GM18507 (cell line): ENCODE measurements around the gene ARID5A.

Experiments used
- DNase-seq: peaks from one replicate; pipeline ENCODE4 v3.0.0; 2011; ENCODE audit warnings: low read depth; ENCODE audit not compliant: insufficient read length; ENCODE audit errors: extremely low spot score
- FAIRE-seq: peaks from 2 replicates; lab custom pipeline; 2011; peaks lifted over from hg19 to GRCh38; lab: Jason Lieb, UNC

Gene ARID5A

GRCh38 chr2:96537734-96538486 is 1.4 kb downstream of the ARID5A start:
- no peak for FAIRE-seq
- no peak for DNase-seq

GRCh38 chr2:96538487-96539214 is 2.1 kb downstream of the ARID5A start:
- DNase-seq (no peak), FAIRE-seq (peak; percentile 86)

- DNase-seq (no peak), FAIRE-seq (no peak)
Observed at GRCh38 chr2:96539215-96539920, 2.8 kb downstream of the ARID5A start.

- no peak for FAIRE-seq
- DNase-seq = no peak
Observed at GRCh38 chr2:96540136-96540535, 3.6 kb downstream of the ARID5A start.

GRCh38 chr2:96541398-96542152 is 5.0 kb downstream of the ARID5A start:
- FAIRE-seq (no peak), DNase-seq (no peak)

- DNase-seq (no peak), FAIRE-seq (no peak)
Observed at GRCh38 chr2:96542357-96542977, 5.9 kb downstream of the ARID5A start.

GRCh38 chr2:96546321-96546720 is 9.8 kb downstream of the ARID5A start:
- FAIRE-seq (peak; percentile 47), DNase-seq (no peak)

GRCh38 chr2:96546797-96547196 is 10.2 kb downstream of the ARID5A start:
- DNase-seq (no peak), FAIRE-seq (no peak)

- FAIRE-seq = no peak
Observed at GRCh38 chr2:96547203-96547641, 10.7 kb downstream of the ARID5A start.

GRCh38 chr2:96547731-96548171 is 11.2 kb downstream of the ARID5A start:
- DNase-seq = no peak
- no peak for FAIRE-seq

More at GRCh38 chr2:96547203-96547641, 10.7 kb downstream of the ARID5A start:
- no peak for DNase-seq

GRCh38 chr2:96548558-96549465 is 12.3 kb downstream of the ARID5A start:
- no peak for DNase-seq
- FAIRE-seq = no peak

GRCh38 chr2:96549466-96549785 is 12.9 kb downstream of the ARID5A start:
- FAIRE-seq = no peak
- no peak for DNase-seq

- FAIRE-seq = no peak
Observed at GRCh38 chr2:96549967-96550786, 13.6 kb downstream of the ARID5A start.

GRCh38 chr2:96550787-96551604 is 14.4 kb downstream of the ARID5A start:
- no peak for FAIRE-seq
- no peak for DNase-seq

More at GRCh38 chr2:96549967-96550786, 13.6 kb downstream of the ARID5A start:
- DNase-seq = no peak

GRCh38 chr2:96551605-96552314 is 15.2 kb downstream of the ARID5A start:
- FAIRE-seq (no peak), DNase-seq (no peak)
